HG03097 (cell line): ENCODE measurements around the gene PCNX2.
"Not testable (repeated sequence)": the region's sequence is repeated elsewhere in the genome, so short reads cannot be mapped to it uniquely, and the experiment has no call there.

Experiments used
- ATAC-seq: cut with Tn5 transposase; IDR thresholded peaks from one replicate; pipeline ENCODE4 v1.9.1; 2021; ENCODE audit not compliant: unreplicated experiment, low FRiP score

Gene PCNX2

GRCh38 chr1:233025157-233025556, 270.4 kb downstream of the PCNX2 start:
- no peak for ATAC-seq

- ATAC-seq: no peak
Observed at GRCh38 chr1:233024199-233024598, 271.3 kb downstream of the PCNX2 start.

DNA sequence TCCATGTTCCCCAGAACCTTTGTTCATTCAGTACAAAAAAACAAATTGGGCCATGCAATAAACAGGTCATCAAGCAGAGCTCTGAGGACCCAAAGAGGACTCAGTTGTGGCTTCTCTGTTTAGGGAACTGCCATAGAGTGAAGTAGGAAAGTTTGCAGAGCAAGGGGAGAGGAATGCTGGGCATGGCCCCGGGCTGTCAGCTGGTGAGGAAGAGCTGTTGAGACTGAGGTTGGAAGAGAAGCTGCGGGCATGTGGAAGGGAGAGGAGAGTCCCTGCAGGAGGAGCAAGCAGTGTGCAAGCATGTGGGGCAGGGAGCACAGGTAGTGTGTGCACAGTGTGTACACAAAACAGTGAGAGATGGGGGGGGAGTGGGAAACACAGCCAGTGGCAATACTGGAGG, 273.3 kb downstream of the PCNX2 start:
- ATAC-seq: no peak

- ATAC-seq: no peak
Observed at GRCh38 chr1:233020426-233020825, 275.1 kb downstream of the PCNX2 start.

- ATAC-seq: no peak
Observed at GRCh38 chr1:233019778-233020325, 275.7 kb downstream of the PCNX2 start.

GRCh38 chr1:233019083-233019482, 276.4 kb downstream of the PCNX2 start:
- no peak for ATAC-seq

DNA sequence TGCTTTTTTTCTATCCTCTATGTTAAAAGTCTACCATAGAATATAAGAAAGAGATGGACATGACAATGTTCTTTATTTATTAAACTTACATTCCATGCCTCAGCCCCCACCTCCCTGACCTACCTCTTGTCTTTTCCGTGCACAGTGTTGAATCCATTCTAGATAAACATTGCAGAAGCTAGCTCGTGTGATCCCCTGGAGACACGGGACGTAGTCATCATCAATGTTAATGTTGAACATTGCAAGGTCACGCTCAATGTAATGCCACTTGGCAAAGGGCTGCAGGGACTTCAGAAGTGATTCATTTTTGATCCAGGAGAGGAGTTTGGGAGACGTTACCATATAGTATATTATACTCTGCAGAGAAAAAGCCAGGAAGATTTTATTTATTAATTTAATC, 278.7 kb downstream of the PCNX2 start:
- no peak for ATAC-seq

- ATAC-seq: no peak
Observed at GRCh38 chr1:233015965-233016364, 279.6 kb downstream of the PCNX2 start.

DNA sequence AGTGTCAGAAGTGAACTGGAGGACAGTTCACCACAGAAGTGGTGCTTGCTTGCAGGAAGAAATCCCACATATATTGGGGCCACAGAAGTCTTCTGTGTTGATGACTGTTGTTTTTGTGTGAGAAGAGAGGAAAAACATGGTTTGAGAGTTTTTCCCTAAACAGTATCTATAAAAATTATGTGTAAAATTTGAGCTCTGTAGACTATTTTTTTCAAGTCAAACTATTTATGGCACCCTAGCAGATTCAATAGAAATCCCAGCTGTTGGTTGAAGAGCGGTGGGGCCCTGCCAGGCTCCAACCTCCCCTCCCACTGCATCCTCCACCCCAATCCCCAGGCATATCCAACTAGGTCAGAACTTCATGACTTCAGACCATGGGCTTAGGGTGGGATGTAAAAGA, 283.5 kb downstream of the PCNX2 start:
- ATAC-seq: no peak

GRCh38 chr1:233010146-233010545, 285.4 kb downstream of the PCNX2 start:
- no peak for ATAC-seq

DNA sequence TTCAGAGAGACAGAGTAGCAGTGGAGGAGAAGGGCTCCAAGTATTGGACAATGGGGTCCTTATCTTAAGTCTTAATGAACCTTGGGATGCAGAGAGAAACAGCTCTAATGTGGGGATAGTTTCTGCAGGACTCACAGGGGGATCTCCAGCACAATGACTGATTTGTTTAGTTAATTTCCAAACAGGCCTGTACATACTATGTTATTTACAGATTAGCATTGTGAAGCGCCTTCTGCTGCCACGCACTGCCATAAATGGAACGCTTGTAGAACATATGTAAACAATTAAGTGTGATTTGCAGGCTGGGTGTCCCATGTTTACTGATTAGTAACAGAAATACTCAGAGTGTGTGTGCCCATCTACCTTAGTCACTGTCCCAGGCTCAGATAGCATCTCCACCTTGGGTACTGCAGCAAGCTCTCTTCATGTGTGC, 289.0 kb downstream of the PCNX2 start:
- ATAC-seq: no peak

DNA sequence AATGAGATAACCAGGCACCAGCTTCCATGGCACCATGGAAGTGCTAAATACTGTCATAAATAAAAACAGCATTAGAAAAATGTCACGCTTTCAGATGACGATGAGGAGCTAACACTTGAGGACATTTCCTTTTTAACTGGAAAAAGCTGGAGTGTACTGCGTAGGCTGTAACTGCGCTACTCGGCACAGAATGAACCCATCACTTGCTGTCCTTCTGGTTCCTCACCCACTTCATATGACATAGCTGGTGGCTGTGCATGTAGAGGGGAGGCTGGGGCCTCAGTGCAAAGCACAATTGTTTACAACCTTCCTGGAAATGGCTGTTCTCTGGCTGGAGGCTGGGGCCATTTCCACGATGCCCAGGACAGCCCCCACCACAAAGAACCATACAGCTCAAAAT, 289.4 kb downstream of the PCNX2 start:
- ATAC-seq: no peak

GRCh38 chr1:233005703-233006102, 289.8 kb downstream of the PCNX2 start:
- ATAC-seq: no peak

DNA sequence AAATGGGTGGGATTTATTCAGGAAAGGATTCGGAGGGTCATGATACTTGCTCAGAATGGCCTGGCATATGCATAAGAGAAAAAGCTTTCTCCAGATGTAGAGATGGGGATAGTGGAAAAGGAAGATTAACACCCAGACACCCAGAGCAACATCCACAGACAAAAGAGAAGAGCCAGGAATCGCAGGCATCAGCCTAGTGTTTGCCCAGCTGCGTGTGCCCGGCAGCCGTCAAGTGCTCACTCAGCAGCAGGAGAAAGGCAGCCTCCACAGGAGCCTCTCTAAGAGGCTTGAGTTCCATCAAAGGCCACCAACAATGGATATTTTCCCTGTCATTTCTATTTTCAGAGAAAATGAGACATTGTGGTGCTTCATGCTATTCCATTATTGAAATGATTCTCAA, 290.4 kb downstream of the PCNX2 start:
- no peak for ATAC-seq

- ATAC-seq: no peak
Observed at GRCh38 chr1:233004451-233004850, 291.1 kb downstream of the PCNX2 start.

GRCh38 chr1:233003638-233004037, 291.9 kb downstream of the PCNX2 start:
- not testable (repeated sequence) for ATAC-seq

GRCh38 chr1:232999956-233000625, 295.4 kb downstream of the PCNX2 start:
- no peak for ATAC-seq

- no peak for ATAC-seq
Observed at GRCh38 chr1:232998646-232999045, 296.9 kb downstream of the PCNX2 start.

- ATAC-seq: no peak
Observed at GRCh38 chr1:232998138-232998537, 297.4 kb downstream of the PCNX2 start.

DNA sequence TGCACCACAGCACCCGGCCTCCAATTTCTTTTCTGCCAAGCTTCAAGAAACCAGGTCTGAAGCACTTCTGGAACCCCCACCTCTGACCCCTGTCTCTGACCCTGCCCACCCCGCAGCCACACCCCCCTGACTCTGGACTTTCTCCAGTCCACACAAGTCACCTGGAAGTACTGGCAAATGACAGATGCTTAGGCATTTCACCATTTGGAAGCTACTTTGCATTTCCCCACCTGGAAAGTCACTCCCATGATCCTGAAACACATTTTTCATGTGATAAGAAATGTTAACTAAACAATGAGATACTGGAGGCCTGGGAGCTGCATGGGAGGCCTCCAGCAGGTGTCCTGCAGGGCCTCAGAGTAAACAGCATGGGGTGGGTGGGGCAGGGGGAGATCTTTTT, 299.4 kb downstream of the PCNX2 start:
- ATAC-seq: no peak

DNA sequence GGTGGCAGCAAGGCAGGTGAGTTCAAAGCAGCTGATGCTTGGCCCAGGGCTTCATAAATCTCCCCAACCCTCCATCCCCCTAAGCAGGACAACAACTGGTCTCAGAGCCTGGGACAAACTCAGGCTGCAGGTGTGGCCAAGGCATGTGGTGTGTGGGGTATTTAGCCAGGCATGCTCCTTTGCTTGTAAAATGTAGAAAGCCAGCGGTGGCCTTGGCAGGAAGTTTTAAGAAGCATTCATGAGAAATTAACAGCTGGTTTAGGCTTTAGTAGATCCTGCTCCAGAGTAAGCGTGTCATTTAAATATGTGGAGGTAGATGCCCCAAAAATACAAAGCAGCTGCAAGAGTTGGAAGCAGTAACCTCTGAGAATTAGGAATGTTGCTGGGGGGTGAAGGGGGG, 300.3 kb downstream of the PCNX2 start:
- ATAC-seq: no peak

DNA sequence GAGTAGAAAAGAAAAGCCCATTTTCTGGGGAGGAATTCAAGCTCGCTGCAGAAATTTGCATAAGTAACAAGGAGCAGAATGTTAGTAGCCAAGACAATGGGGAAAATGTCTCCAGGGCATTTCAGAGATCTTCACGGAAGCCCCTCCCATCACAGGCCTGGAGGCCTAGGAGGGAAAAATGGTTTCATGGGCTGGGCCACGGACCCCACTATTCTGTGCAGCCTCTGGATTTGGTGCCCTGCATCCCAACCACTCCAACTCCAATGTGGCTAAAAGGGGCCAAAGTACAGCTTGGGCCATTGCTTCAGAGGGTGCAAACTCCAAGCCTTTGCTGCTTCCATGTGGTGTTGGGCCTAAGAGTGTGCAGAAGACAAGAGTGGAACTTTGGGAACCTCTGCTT, 302.0 kb downstream of the PCNX2 start:
- ATAC-seq: no peak

GRCh38 chr1:232992227-232992626, 303.3 kb downstream of the PCNX2 start:
- ATAC-seq: no peak
